Suprapubic skin (tissue), 3 donors: ENCODE data around the gene SHISA9.

ENCODE experiments used
- EP300 ChIP-seq: sonication (generic); formaldehyde crosslinking; IDR thresholded peaks from one replicate; pipeline ENCODE4 v1.6.1; 2017; ENCODE audit warnings: antibody characterized with exemption
- POLR2A ChIP-seq, 2 donors: fragments of 450-650 bp; IDR thresholded peaks; one replicate each; pipeline ENCODE4 v1.6.1; 2017; ENCODE audit warnings: antibody characterized with exemption in 2 of 2, mild to moderate bottlenecking in 2 of 2, moderate library complexity in 2 of 2
- TF ChIP-seq, protein P1 (sequence below), 2 donors: fragments of 200-600 bp in 1 of 2; fragments of 450-650 bp in 1 of 2; sonication (generic) in 1 of 2; IDR thresholded peaks; one replicate each; pipeline ENCODE4 v1.5.1; 2016 to 2019; ENCODE audit warnings: antibody characterized with exemption in 2 of 2, mild to moderate bottlenecking in 1 of 2, moderate library complexity in 1 of 2

- TF ChIP-seq, protein P1, sequence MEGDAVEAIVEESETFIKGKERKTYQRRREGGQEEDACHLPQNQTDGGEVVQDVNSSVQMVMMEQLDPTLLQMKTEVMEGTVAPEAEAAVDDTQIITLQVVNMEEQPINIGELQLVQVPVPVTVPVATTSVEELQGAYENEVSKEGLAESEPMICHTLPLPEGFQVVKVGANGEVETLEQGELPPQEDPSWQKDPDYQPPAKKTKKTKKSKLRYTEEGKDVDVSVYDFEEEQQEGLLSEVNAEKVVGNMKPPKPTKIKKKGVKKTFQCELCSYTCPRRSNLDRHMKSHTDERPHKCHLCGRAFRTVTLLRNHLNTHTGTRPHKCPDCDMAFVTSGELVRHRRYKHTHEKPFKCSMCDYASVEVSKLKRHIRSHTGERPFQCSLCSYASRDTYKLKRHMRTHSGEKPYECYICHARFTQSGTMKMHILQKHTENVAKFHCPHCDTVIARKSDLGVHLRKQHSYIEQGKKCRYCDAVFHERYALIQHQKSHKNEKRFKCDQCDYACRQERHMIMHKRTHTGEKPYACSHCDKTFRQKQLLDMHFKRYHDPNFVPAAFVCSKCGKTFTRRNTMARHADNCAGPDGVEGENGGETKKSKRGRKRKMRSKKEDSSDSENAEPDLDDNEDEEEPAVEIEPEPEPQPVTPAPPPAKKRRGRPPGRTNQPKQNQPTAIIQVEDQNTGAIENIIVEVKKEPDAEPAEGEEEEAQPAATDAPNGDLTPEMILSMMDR (IDR thresholded peaks at IDR 0.05), result no peak
- no peak for TF ChIP-seq POLR2A (IDR thresholded peaks at IDR 0.05)
- no peak for TF ChIP-seq EP300
Measured at GRCh38 chr16:13193721-13194120, 292.3 kb downstream of the SHISA9 start.
